ENCODE data around the gene RAPGEF4. TPM values are rescaled to one million over a fixed set of nuclear protein-coding genes. Genes with fewer than 3 reads are reported as not detected.

The RAPGEF4 gene
- total RNA-seq, 4 donors from 2014 or later = 16.1 to 26.2 (median 21.3) TPM

DNA sequence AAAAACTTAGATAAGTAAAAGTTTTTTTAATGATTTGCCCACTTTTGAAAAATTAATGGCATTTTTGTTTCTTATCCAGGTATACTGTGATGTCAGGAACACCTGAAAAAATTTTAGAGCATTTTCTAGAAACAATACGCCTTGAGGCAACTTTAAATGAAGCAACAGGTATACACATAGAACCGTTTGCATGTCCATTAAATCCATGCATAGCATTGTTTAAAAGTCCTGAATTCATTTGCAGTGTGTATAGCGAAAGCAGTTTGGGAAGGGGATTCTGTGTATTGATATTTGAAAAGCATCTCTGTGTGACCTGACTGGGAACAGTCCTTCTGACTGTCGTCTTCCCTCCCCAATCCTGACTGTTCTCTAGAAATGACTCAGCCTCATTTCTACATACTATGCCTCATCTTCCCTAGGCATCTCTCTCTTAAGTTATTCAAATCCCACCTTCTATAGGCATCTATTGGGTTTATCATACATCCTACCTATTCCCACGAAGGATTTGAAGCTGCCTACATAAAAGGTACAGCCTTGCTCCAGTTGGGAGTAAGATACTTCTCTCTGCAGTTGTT is 260.8 kb downstream of the RAPGEF4 start:
- DNase-seq = no peak
- Histone ChIP-seq H3K4me1 (no peaks in the 10 kb centered on the region), H3K36me3 (no peaks in the 10 kb centered on the region), H3K27me3 (no peaks in the 10 kb centered on the region), H3K4me3 (no peak overlapping the region), H3K9me3 (no peaks in the 10 kb centered on the region), H3K27ac (peak overlapping the region; percentile 34 to 66)
- intact Hi-C loops (cut with DNase I; ENCODE audit: low total_unique reads) = no loop called here
- no peak for TF ChIP-seq POLR2A (IDR thresholded peaks at IDR 0.05)
- TF ChIP-seq, protein P1, sequence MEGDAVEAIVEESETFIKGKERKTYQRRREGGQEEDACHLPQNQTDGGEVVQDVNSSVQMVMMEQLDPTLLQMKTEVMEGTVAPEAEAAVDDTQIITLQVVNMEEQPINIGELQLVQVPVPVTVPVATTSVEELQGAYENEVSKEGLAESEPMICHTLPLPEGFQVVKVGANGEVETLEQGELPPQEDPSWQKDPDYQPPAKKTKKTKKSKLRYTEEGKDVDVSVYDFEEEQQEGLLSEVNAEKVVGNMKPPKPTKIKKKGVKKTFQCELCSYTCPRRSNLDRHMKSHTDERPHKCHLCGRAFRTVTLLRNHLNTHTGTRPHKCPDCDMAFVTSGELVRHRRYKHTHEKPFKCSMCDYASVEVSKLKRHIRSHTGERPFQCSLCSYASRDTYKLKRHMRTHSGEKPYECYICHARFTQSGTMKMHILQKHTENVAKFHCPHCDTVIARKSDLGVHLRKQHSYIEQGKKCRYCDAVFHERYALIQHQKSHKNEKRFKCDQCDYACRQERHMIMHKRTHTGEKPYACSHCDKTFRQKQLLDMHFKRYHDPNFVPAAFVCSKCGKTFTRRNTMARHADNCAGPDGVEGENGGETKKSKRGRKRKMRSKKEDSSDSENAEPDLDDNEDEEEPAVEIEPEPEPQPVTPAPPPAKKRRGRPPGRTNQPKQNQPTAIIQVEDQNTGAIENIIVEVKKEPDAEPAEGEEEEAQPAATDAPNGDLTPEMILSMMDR (IDR thresholded peaks at IDR 0.05) = no peak

DNA sequence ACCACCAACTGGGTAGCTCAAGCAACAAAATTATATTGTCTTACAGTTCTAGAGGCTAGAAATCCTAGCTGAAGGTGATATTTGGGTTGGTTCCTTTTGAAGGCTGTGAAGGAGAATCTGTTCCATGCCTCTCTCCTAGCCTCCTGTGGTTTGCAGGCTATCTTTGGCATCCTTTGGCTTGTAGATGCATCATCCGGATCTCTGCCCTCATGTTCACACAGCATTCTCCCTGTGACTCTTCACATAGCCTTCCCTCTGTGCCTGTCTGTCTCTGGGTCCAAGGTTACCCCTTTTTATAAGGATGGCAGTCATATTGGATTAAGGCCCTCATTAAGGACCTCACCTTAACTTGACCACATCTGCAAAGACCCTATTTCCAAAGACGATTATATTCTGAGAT is 261.4 kb downstream of the RAPGEF4 start:
- TF ChIP-seq POLR2A (IDR thresholded peaks at IDR 0.05) = no peak
- TF ChIP-seq, protein P1 (IDR thresholded peaks at IDR 0.05) = no peak
- H3K36me3 ChIP-seq = no peaks in the 10 kb centered on the region
- no peaks in the 10 kb centered on the region for H3K9me3 ChIP-seq
- H3K27ac ChIP-seq = peak overlapping the region in 1 of 2 donors; percentile 66
- no peaks in the 10 kb centered on the region for H3K27me3 ChIP-seq
- H3K4me3 ChIP-seq = no peak overlapping the region
- intact Hi-C loops (cut with DNase I; ENCODE audit: low total_unique reads) = no loop called here
- no peaks in the 10 kb centered on the region for H3K4me1 ChIP-seq
- DNase-seq = no peak

DNA sequence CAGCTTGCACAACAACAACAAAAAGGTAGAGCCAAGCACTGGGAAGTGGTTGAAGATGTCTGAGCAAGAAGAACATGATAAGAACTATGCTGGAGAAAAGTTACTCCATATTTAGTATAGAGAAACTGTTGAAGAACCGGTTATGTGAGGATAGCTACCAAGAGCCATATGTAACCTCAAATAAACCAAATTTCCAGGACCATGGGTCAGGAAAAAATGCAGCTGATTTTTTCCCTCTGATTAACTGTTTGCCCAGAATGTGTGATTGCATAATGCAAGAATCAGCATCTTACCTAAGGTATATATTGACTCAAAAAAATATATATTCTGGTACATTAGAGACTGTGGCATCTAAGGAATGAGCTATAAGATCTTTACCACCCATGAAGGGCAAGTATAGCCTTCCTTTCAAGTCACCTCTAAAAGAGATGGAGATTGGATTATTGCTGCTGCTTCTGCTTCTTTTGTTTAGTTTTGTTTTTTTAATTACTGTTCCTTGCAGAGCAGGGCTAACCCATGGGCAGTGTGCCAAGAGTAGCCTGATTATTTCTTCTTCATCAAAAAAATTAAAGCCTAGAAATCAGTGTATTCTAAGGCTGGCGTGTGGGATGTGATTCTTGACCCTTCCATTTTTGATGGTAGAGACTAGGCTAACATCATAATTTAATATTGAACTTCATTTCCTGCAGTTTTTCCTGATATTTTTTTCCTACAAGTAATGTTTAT is 263.1 kb downstream of the RAPGEF4 start:
- no peaks in the 10 kb centered on the region for H3K4me1 ChIP-seq
- DNase-seq = no peak
- no peaks in the 10 kb centered on the region for H3K36me3 ChIP-seq
- TF ChIP-seq, protein P1 (IDR thresholded peaks at IDR 0.05) = no peak
- TF ChIP-seq POLR2A (IDR thresholded peaks at IDR 0.05) = no peak
- intact Hi-C loops (cut with DNase I; ENCODE audit: low total_unique reads) = no loop called here
- no peaks in the 10 kb centered on the region for H3K9me3 ChIP-seq
- no peak overlapping the region for H3K27ac ChIP-seq
- no peaks in the 10 kb centered on the region for H3K27me3 ChIP-seq
- no peak overlapping the region for H3K4me3 ChIP-seq

DNA sequence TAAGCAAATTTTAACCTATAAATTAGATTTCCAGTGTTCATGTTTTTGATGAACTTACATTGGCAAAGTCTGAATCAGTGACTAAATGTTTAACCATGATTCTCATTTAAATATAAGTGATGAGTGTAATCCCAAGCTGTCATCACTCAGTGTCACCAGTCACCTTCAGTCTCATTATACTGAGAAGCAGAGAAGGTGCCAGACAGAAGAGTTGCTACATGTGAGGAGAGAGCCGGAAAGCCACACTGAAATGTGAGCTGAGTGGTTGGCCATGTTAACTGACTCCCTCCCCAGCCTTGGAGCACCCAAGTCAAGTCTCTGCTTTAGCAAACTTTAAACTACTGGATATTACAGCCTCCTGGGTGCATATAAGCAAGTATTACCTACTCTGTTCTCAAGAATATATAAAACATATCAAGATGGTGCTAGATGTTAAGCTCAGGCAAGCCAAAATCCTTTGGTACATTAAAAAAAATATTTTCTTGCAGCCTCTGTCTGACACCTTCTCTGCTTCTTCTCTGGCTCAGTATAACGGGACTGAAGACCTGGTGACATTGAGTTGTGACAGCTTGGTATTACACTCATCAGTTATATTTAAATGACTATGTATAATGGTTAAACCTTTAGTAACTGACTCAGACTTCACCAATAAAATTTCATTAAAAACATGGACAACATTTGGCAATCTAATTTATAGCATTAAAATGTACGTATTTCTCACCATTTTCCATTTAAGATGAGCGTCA is 264.2 kb downstream of the RAPGEF4 start:
- no peaks in the 10 kb centered on the region for H3K9me3 ChIP-seq
- TF ChIP-seq POLR2A (IDR thresholded peaks at IDR 0.05) = no peak
- TF ChIP-seq, protein P1 (IDR thresholded peaks at IDR 0.05) = no peak
- no peak for DNase-seq
- intact Hi-C loops (cut with DNase I; ENCODE audit: low total_unique reads) = no loop called here
- no peak overlapping the region for H3K27ac ChIP-seq
- H3K36me3 ChIP-seq = no peaks in the 10 kb centered on the region
- H3K27me3 ChIP-seq = no peaks in the 10 kb centered on the region
- no peaks in the 10 kb centered on the region for H3K4me1 ChIP-seq
- no peak overlapping the region for H3K4me3 ChIP-seq
